ENCODE measurements around the gene KATNA1.

The KATNA1 gene

DNA sequence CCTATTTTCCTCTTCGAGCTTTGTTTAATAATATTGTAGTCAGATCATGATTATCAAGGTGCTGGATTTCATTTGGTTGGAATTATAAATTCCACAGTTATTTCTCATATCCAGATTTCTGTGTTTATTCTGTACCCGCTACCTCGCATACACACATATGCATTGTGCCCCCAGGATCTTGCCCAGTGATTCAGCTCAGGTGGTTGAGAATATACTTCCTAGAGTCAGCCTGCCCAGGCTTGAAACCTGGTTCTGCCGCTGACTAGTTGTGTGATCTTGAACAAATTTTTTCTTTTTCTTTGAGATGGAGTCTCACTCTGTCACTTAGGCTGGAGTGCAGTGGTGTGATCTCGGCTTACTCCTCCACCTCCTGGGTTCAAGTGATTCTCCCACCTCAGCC is 67.6 kb downstream of the KATNA1 start:
- no peaks in the 10 kb centered on the region for H3K9me3 ChIP-seq (ENCODE audit: insufficient read depth, low read depth, low read length)
- no peak overlapping the region for H2AFZ ChIP-seq (ENCODE audit: insufficient read depth, low read length, poor library complexity)
- no peak overlapping the region for H4K12ac ChIP-seq (ENCODE audit: low read depth, low read length)
- no peak overlapping the region for H3K9ac ChIP-seq (ENCODE audit: low read length)
- H3K27me3 ChIP-seq (ENCODE audit: insufficient read depth, low read length), result no peaks in the 10 kb centered on the region
- no peak overlapping the region for H3K4ac ChIP-seq (ENCODE audit: low read depth, low read length)
- H2BK12ac ChIP-seq (ENCODE audit: low read length), result no peak overlapping the region
- no peak overlapping the region for H3K14ac ChIP-seq (ENCODE audit: low read length)
- no peak overlapping the region for H3K23ac ChIP-seq (ENCODE audit: low read length)
- no CpG with 5 or more reads among the region's 5 CpGs for WGBS (ENCODE audit: extremely low coverage, insufficient coverage, insufficient read length)
- no peak overlapping the region for H3K4me3 ChIP-seq (ENCODE audit: low read depth, low read length)
- no peak for DNase-seq
- H3K4me2 ChIP-seq (ENCODE audit: low read length), result no peak overlapping the region
- H3K79me2 ChIP-seq (ENCODE audit: control insufficient read depth, insufficient read depth, low read length, poor library complexity), result no peaks in the 10 kb centered on the region
- H4K91ac ChIP-seq (ENCODE audit: low read depth, low read length), result no peak overlapping the region
- no peaks in the 10 kb centered on the region for H3K4me1 ChIP-seq (ENCODE audit: control insufficient read depth in 1 of 2, insufficient read depth in 2 of 2, low read length in 2 of 2)
- H2BK5ac ChIP-seq (ENCODE audit: low read depth, low read length, poor library complexity), result no peak overlapping the region
- no peaks in the 10 kb centered on the region for H3K79me1 ChIP-seq (ENCODE audit: low read length)
- H4K8ac ChIP-seq (ENCODE audit: low read depth, low read length), result no peak overlapping the region
- H2BK120ac ChIP-seq (ENCODE audit: insufficient read depth, low read length, poor library complexity), result no peak overlapping the region
- H3K18ac ChIP-seq (ENCODE audit: low read length), result no peak overlapping the region
- no peak overlapping the region for H2AK5ac ChIP-seq (ENCODE audit: low read length)
- H3K27ac ChIP-seq (ENCODE audit: low read depth, low read length), result no peak overlapping the region
- H3K36me3 ChIP-seq (ENCODE audit: control insufficient read depth in 1 of 2, insufficient read depth in 2 of 2, low read length in 2 of 2), result peaks cover 7 to 10% of the 10 kb centered on the region in 2 experiments

DNA sequence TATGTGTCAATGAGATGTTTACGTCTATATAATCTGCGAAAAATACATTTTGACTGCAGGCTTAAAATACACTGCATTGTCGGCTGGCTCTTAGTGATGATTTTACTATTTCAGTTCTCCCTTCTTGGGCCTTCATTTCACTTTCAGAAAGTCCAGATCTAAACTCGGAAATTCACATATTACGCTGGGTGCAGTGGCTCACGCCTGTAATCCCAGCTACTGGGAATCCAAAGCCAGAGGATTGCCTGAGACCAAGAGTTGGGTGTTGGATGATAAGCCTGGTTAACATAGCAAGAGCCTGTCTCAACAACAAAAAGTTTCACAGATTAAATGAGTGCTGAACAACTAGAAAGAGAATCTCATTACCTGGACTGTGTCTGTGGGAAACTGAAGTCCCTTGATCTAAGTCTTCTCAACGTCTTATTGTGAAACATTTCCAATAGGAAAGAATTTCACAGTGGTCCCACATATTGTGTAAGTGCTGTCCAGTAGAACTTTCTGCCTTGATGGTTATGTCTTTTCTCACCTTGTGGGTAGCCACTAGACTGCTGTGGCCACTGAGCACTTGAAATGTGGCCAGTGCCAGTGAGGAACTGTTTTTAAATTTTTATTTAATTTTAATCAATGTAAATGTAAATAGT is 80.4 kb downstream of the KATNA1 start:
- no peak overlapping the region for H3K14ac ChIP-seq (ENCODE audit: low read length)
- H3K79me2 ChIP-seq (ENCODE audit: control insufficient read depth, insufficient read depth, low read length, poor library complexity), result peaks cover 7% of the 10 kb centered on the region
- no peaks in the 10 kb centered on the region for H3K9me3 ChIP-seq (ENCODE audit: insufficient read depth, low read depth, low read length)
- no peak overlapping the region for H2BK120ac ChIP-seq (ENCODE audit: insufficient read depth, low read length, poor library complexity)
- no peaks in the 10 kb centered on the region for H3K27me3 ChIP-seq (ENCODE audit: insufficient read depth, low read length)
- peaks cover 0 to 2% of the 10 kb centered on the region in 2 experiments for H3K36me3 ChIP-seq (ENCODE audit: control insufficient read depth in 1 of 2, insufficient read depth in 2 of 2, low read length in 2 of 2)
- H2AFZ ChIP-seq (ENCODE audit: insufficient read depth, low read length, poor library complexity), result no peak overlapping the region
- no peak overlapping the region for H4K8ac ChIP-seq (ENCODE audit: low read depth, low read length)
- H2BK12ac ChIP-seq (ENCODE audit: low read length), result no peak overlapping the region
- no peak overlapping the region for H2AK5ac ChIP-seq (ENCODE audit: low read length)
- H4K12ac ChIP-seq (ENCODE audit: low read depth, low read length), result no peak overlapping the region
- no peak overlapping the region for H3K27ac ChIP-seq (ENCODE audit: low read depth, low read length)
- peak overlapping the region; percentile 69 for H3K4ac ChIP-seq (ENCODE audit: low read depth, low read length)
- H3K4me2 ChIP-seq (ENCODE audit: low read length), result no peak overlapping the region
- no peak overlapping the region for H3K4me3 ChIP-seq (ENCODE audit: low read depth, low read length)
- H2BK5ac ChIP-seq (ENCODE audit: low read depth, low read length, poor library complexity), result no peak overlapping the region
- DNase-seq, result no peak
- peaks cover 7% of the 10 kb centered on the region for H3K79me1 ChIP-seq (ENCODE audit: low read length)
- H4K91ac ChIP-seq (ENCODE audit: low read depth, low read length), result no peak overlapping the region
- H3K4me1 ChIP-seq (ENCODE audit: control insufficient read depth in 1 of 2, insufficient read depth in 2 of 2, low read length in 2 of 2), result no peaks in the 10 kb centered on the region
- H3K9ac ChIP-seq (ENCODE audit: low read length), result no peak overlapping the region
- no peak overlapping the region for H3K23ac ChIP-seq (ENCODE audit: low read length)
- WGBS (ENCODE audit: extremely low coverage, insufficient coverage, insufficient read length), result no CpG with 5 or more reads among the region's 7 CpGs
- H3K18ac ChIP-seq (ENCODE audit: low read length), result no peak overlapping the region

DNA sequence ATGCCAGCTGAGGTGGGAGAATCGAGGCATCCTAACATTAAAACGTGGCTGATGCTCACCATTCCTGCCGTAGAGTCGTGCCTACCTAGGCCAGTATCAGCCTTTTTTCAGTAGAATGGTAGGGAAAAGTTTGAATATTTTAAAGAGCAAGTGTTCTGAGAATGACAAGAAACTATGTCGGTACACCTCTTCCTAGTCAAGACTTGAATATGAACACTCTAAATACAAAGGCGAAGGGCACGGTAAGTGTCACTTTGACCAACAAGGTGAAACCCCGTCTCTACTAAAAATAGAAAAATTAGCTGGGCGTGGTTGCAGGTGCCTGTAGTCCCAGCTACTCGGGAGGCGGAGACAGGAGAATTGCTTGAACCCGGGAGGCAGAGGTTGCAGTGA is 81.3 kb downstream of the KATNA1 start:
- Histone ChIP-seq H3K27me3 (ENCODE audit: insufficient read depth, low read length) (no peaks in the 10 kb centered on the region), H3K18ac (ENCODE audit: low read length) (no peak overlapping the region), H3K79me2 (ENCODE audit: control insufficient read depth, insufficient read depth, low read length, poor library complexity) (peaks cover 7% of the 10 kb centered on the region), H3K36me3 (ENCODE audit: control insufficient read depth in 1 of 2, insufficient read depth in 2 of 2, low read length in 2 of 2) (no peaks in the 10 kb centered on the region), H2BK12ac (ENCODE audit: low read length) (no peak overlapping the region), H3K23ac (ENCODE audit: low read length) (no peak overlapping the region), H4K8ac (ENCODE audit: low read depth, low read length) (no peak overlapping the region), H2AK5ac (ENCODE audit: low read length) (no peak overlapping the region), H4K91ac (ENCODE audit: low read depth, low read length) (no peak overlapping the region), H3K4me3 (ENCODE audit: low read depth, low read length) (peak overlapping the region; percentile 92), H3K79me1 (ENCODE audit: low read length) (peaks cover 7% of the 10 kb centered on the region), H3K27ac (ENCODE audit: low read depth, low read length) (no peak overlapping the region), H2BK5ac (ENCODE audit: low read depth, low read length, poor library complexity) (no peak overlapping the region), H3K4me1 (ENCODE audit: control insufficient read depth in 1 of 2, insufficient read depth in 2 of 2, low read length in 2 of 2) (no peaks in the 10 kb centered on the region), H3K9ac (ENCODE audit: low read length) (no peak overlapping the region), H2AFZ (ENCODE audit: insufficient read depth, low read length, poor library complexity) (no peak overlapping the region), H3K4ac (ENCODE audit: low read depth, low read length) (no peak overlapping the region), H4K12ac (ENCODE audit: low read depth, low read length) (no peak overlapping the region), H3K9me3 (ENCODE audit: insufficient read depth, low read depth, low read length) (no peaks in the 10 kb centered on the region), H3K4me2 (ENCODE audit: low read length) (peak overlapping the region; percentile 92), H2BK120ac (ENCODE audit: insufficient read depth, low read length, poor library complexity) (no peak overlapping the region), H3K14ac (ENCODE audit: low read length) (no peak overlapping the region)
- no peak for DNase-seq
- WGBS (ENCODE audit: extremely low coverage, insufficient coverage, insufficient read length), result no CpG with 5 or more reads among the region's 12 CpGs

DNA sequence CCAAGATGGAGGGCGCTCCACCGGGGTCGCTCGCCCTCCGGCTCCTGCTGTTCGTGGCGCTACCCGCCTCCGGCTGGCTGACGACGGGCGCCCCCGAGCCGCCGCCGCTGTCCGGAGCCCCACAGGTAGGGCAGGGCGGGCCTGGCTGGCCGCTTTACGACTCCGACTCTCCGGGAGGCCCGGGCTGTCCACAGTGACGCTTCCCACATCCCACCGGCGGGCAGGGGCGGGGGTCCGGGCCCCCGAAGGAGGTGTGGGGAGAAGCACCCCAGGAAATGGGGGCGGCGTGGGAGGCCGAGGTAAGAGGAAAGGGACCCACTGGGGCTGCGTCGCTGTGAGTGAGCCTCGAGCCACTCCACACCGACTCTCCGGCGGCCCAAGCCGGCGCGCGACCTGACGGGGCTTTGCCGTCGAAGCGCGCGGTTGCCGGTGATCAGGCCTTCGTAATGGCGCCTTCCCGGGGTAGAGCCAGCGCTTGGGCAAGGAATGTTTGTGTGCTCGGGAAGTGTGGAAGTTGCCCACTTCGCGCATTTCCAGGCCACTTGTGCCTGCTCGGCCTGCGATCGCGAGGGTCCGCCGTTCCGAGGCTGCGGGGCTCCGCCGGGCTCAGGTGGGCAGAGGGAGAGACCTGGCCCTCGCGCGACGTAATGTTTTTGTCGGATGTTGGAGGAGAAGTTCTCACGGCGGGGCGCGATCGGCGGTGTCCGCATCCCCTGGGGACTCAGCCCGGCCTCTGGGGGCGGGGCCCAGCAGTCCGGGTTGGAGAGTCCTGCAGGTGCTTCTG is 81.9 kb downstream of the KATNA1 start:
- H3K9ac ChIP-seq (ENCODE audit: low read length), result peak overlapping the region; percentile 82

More for the DNA sequence above, 81.9 kb downstream of the KATNA1 start:
- peak overlapping the region; percentile 98 for H2AFZ ChIP-seq (ENCODE audit: insufficient read depth, low read length, poor library complexity)
- H3K79me2 ChIP-seq (ENCODE audit: control insufficient read depth, insufficient read depth, low read length, poor library complexity), result peaks cover 7% of the 10 kb centered on the region
- peak overlapping the region; percentile 96 for H3K18ac ChIP-seq (ENCODE audit: low read length)
- H4K8ac ChIP-seq (ENCODE audit: low read depth, low read length), result peak overlapping the region; percentile 82
- H4K91ac ChIP-seq (ENCODE audit: low read depth, low read length), result peak overlapping the region; percentile 84
- H2AK5ac ChIP-seq (ENCODE audit: low read length), result no peak overlapping the region
- no peaks in the 10 kb centered on the region for H3K4me1 ChIP-seq (ENCODE audit: control insufficient read depth in 1 of 2, insufficient read depth in 2 of 2, low read length in 2 of 2)
- H3K79me1 ChIP-seq (ENCODE audit: low read length), result peaks cover 7% of the 10 kb centered on the region
- H3K27ac ChIP-seq (ENCODE audit: low read depth, low read length), result peak overlapping the region; percentile 72
- peak overlapping the region; percentile 90 for H2BK120ac ChIP-seq (ENCODE audit: insufficient read depth, low read length, poor library complexity)
- H3K14ac ChIP-seq (ENCODE audit: low read length), result peak overlapping the region; percentile 88
- peak overlapping the region; percentile 57 for H3K4ac ChIP-seq (ENCODE audit: low read depth, low read length)
- H2BK12ac ChIP-seq (ENCODE audit: low read length), result no peak overlapping the region
- H3K27me3 ChIP-seq (ENCODE audit: insufficient read depth, low read length), result no peaks in the 10 kb centered on the region
- DNase-seq, result peak; percentile 18 to 47
- H3K36me3 ChIP-seq (ENCODE audit: control insufficient read depth in 1 of 2, insufficient read depth in 2 of 2, low read length in 2 of 2), result no peaks in the 10 kb centered on the region
- no peaks in the 10 kb centered on the region for H3K9me3 ChIP-seq (ENCODE audit: insufficient read depth, low read depth, low read length)
- H2BK5ac ChIP-seq (ENCODE audit: low read depth, low read length, poor library complexity), result peak overlapping the region; percentile 91
- no peak overlapping the region for H3K23ac ChIP-seq (ENCODE audit: low read length)
- peak overlapping the region; percentile 92 for H3K4me3 ChIP-seq (ENCODE audit: low read depth, low read length)
- no CpG with 5 or more reads among the region's 81 CpGs for WGBS (ENCODE audit: extremely low coverage, insufficient coverage, insufficient read length)
- peak overlapping the region; percentile 74 for H4K12ac ChIP-seq (ENCODE audit: low read depth, low read length)
- peak overlapping the region; percentile 92 for H3K4me2 ChIP-seq (ENCODE audit: low read length)

All from trophoblast cell (in vitro differentiated cells and primary cell).